ENCODE results near the gene ABLIM2. TPM values are rescaled to one million over a fixed set of nuclear protein-coding genes. Genes with fewer than 3 reads are reported as not detected.

The ABLIM2 gene
- total RNA-seq, 2 experiments from 2014 or later: 0.13 TPM; not detected in 1

DNA sequence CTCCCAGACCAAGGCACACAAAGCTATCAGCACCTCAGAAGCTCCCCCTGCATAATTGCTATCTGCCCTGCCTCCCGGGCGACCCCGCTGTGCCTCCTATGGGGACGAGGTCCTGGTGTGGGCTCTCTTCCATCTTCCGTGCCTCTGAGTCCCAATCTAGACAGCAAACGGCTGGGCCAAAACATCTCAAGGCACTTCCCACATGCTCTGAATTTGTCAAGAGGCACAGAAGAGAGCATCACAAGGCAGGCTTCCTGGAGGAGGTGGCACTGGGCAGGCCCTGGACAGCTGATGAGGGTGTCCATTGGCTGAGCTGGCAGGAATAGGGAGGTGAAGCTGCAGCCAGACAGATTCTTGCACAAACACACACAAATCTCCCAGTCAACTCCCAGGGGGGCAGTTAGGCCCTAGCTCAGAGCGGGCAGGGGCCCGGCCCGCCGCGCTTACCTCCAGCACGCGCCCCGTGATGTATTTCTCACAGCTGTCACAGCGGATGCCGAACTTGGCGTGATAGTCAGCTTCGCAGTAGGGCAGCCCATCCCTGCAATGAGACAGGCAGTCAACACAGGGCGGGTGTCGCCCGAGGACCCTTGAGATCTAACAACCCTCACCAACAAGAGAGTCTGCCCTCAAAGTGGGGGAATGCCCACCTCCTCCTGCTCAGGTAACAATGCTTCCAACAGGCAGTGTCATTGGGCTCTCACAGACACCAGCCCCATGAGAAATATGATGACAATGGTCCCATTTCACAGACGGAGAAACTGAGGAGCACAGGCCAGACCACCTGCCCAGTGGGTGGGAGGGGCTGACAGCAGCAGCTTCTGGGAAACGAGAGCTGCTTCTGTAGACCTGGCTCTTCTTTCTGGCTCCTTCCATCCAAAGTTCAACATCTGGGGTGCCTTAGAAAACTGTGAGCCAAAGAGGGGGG is 81.2 kb downstream of the ABLIM2 start:
- DNase-seq: no peak
- no peak overlapping the region for H3K27ac Mint-ChIP-seq
- H3K4me1 Mint-ChIP-seq: no peaks in the 10 kb centered on the region
- H3K9me3 Mint-ChIP-seq: no peaks in the 10 kb centered on the region
- no peaks in the 10 kb centered on the region for H3K36me3 Mint-ChIP-seq (ENCODE audit: low read depth)
- CTCF ChIA-PET: no interaction called here
- H3K27me3 Mint-ChIP-seq: no peaks in the 10 kb centered on the region
- H3K4me3 Mint-ChIP-seq: no peak overlapping the region
- POLR2A ChIA-PET: no interaction called here

DNA sequence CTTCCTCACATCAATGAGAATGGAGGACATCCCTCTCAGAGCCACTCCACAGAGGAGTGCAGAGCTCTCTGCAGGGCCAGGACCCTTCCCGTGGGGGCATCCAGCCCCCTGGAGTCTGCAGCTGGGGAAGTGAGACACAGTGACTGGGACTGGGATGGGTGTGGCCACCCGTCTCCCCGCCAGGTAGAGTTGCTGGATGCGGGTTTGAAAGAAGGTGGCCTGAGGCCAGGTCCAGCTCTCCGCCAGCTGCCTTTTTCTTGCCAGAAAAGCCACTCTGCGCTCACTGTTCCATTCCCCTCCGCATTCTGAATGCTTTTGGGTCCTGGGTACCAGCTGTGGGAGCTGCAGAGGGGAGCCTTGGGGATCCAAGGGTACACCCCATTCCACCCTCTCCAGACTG is 82.6 kb downstream of the ABLIM2 start:
- H3K27ac Mint-ChIP-seq: no peak overlapping the region
- DNase-seq: no peak
- H3K27me3 Mint-ChIP-seq: peaks cover 1% of the 10 kb centered on the region
- ChIA-PET CTCF (no interaction called here), POLR2A (no interaction called here)
- no peaks in the 10 kb centered on the region for H3K9me3 Mint-ChIP-seq
- H3K4me1 Mint-ChIP-seq: no peaks in the 10 kb centered on the region
- no peaks in the 10 kb centered on the region for H3K36me3 Mint-ChIP-seq (ENCODE audit: low read depth)
- no peak overlapping the region for H3K4me3 Mint-ChIP-seq

DNA sequence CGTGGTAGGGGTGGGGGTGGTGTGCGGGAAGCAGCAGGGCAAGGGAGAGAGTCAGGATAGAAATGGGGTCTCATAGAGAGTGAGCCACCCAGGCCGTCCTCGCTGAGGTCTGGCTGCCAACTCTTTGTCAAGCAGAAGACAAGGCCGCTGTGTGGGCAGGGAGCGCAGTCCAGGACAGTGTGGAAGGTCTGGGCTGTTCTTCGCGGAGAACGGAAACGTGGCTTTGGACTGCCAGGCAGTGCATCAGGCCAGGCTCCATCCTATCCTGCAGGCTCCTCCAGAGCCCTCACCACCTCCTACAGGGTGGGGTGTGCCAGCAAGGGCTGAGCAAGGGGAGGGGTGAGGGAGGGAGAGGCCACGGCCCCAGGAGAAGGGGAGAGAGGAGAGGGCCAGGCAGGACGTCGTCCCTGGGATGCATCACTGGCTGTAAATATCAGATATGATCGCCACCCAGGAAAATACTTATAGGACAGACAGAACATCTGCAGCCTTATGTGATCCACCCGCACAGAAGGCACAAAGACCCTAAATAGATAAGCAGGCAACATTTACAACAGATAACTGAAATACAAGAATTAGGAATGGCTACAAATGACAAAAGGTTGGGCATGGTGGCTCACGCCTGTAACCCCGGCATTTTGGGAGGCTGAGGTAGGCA is 85.3 kb downstream of the ABLIM2 start:
- Mint-ChIP-seq H3K4me3 (no peak overlapping the region), H3K27me3 (peaks cover 1% of the 10 kb centered on the region), H3K36me3 (ENCODE audit: low read depth) (no peaks in the 10 kb centered on the region), H3K27ac (no peak overlapping the region), H3K9me3 (no peaks in the 10 kb centered on the region), H3K4me1 (no peaks in the 10 kb centered on the region)
- DNase-seq: no peak
- CTCF ChIA-PET: no interaction called here
- POLR2A ChIA-PET: no interaction called here

DNA sequence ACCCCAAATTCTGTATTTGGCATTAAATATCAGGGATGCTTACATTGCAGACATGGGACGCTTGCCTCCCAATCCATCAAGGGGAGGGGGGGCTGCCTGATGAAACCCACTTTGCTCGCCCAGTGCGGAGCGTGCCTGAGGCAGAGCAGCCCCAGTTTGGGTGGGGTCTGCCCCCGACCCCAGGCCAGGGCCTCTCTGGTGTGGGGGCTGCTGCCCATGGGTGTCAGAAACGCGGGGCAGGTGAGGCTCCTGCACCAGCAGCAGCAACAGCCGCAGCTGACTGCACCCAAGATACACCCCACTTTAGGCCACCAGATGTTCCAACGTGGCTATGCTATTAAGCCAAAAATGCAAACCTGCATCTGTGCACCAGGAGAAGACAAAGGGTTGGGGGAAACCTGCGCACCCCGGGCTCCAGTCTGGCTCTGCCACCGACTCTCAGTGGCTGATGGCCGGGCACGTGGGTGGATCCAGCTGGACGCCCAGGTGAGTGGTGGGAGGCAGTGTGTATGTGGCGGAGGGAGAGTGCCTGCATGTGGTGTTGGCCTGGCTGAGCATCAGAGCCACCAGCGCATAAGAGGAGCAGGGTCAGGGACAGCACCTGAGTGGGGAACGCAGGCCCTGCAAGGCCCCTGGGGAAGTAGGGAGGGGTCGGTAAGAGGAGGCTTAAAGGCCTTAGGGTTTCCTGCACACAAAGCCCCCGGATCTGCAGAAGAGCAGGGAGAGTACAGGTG is 86.2 kb downstream of the ABLIM2 start:
- no peak for DNase-seq
- no peak overlapping the region for H3K4me3 Mint-ChIP-seq
- no peaks in the 10 kb centered on the region for H3K36me3 Mint-ChIP-seq (ENCODE audit: low read depth)
- no peaks in the 10 kb centered on the region for H3K4me1 Mint-ChIP-seq
- H3K27ac Mint-ChIP-seq: no peak overlapping the region
- ChIA-PET POLR2A (no interaction called here), CTCF (no interaction called here)
- no peaks in the 10 kb centered on the region for H3K9me3 Mint-ChIP-seq
- H3K27me3 Mint-ChIP-seq: peaks cover 1% of the 10 kb centered on the region

DNA sequence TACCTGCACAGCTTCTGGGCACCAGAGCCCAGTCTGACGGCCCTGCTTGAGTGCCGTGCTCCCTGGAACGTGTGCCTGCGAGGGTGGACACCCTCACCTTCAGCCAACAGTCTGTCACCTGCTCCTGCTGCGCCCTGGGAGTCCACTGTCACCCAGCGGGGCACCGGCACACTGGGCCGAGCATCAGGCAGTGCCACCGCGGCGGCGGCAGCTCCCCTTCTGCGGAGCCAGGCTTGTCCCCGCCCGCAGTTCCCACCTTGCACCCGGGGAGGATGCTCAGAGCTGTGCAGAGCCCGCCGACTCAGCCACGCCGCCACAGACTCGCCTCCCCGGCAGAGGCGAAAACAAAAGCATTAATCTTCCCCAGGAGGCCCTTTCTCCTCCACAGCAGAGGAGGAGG is 86.8 kb downstream of the ABLIM2 start:
- DNase-seq: no peak
- Mint-ChIP-seq H3K4me3 (no peak overlapping the region), H3K27ac (no peak overlapping the region), H3K9me3 (no peaks in the 10 kb centered on the region), H3K27me3 (peaks cover 1% of the 10 kb centered on the region), H3K4me1 (no peaks in the 10 kb centered on the region), H3K36me3 (ENCODE audit: low read depth) (no peaks in the 10 kb centered on the region)
- CTCF ChIA-PET: no interaction called here
- POLR2A ChIA-PET: no interaction called here

DNA sequence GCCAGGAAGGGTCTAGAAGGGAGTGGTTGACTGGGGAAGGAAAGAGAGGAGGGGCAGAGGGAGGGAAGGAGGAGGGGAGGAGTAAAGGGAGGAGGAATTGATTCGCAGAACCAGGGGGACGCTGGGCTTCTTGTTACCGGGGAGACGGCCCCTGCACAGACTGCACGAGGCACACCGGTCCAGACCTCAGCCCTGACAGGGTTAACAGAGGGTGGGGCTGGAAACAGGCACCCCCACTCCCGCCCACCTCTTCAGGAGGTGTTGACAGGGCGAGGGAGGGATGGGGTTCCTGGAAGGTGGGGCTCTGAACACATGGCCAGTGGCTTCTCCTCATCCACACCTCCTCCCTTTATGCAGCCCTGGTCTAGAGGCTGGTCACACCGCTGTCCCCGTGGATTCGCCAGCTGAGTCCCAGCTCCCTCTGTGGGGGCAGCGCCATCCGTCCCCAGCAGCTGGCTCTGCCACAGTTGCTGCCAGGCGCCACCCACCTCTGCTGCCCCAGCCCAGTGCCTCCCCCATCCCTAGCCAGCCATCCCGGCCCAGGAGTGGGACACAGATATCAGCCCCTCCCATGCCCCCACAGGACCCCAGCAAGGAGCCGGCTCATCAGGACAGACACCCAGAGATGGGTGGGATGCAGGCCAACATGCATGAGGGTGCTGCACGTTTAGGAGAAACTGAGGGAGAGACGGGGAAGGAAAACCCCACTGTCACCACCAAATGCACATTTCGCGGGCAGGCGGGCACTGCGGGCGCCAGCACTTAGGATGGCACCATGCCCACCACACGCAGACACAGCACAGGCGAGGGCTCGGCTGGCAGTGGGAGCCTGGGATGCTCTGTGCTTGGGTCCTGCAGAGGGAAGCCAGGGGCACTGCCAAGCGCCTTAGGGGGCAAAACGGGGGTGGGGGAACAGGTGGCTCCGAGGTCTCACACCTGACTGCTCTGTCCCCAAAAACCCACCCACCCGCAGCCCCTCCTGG is 87.6 kb downstream of the ABLIM2 start:
- Mint-ChIP-seq H3K27me3 (peaks cover 1% of the 10 kb centered on the region), H3K36me3 (ENCODE audit: low read depth) (no peaks in the 10 kb centered on the region), H3K4me1 (no peaks in the 10 kb centered on the region), H3K4me3 (no peak overlapping the region), H3K27ac (no peak overlapping the region), H3K9me3 (no peaks in the 10 kb centered on the region)
- no peak for DNase-seq
- POLR2A ChIA-PET: no interaction called here
- CTCF ChIA-PET: no interaction called here

DNA sequence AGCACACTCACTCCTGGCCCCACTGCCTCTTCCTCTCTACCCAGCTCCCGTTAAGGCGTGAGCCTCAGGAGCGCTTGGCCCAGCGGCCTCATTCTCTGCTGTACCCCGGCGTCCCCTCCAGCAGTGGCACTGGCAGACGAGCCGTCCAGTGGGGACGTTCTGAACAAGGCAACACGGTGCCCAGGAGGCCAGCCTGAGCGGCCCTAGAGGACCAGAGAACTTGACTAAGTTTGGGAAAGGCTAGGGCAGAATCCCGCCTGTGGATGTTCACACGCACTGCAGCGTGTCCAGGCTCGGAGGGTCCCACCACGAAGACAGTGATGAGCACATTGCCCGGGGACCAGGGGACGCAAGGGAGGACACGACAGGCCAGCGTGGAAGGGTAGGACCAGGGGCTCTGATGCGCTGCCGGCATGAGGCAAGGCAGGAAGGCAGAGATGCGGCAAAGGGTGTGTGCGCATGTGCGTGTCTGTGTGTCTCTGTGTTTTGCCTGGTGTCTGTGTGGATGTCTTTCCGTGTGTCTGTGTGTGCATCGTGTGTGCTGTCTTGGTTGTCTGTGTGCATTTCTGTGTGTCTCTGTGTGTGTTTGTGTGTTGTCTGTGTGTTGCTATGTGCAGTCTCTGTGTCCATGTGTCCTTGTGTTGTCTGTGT is 89.4 kb downstream of the ABLIM2 start:
- Mint-ChIP-seq H3K4me1 (no peaks in the 10 kb centered on the region), H3K4me3 (no peak overlapping the region), H3K27me3 (peaks cover 1% of the 10 kb centered on the region), H3K27ac (no peak overlapping the region), H3K9me3 (peaks cover 9% of the 10 kb centered on the region), H3K36me3 (ENCODE audit: low read depth) (peaks cover 2% of the 10 kb centered on the region)
- DNase-seq: no peak
- ChIA-PET POLR2A (no interaction called here), CTCF (no interaction called here)

DNA sequence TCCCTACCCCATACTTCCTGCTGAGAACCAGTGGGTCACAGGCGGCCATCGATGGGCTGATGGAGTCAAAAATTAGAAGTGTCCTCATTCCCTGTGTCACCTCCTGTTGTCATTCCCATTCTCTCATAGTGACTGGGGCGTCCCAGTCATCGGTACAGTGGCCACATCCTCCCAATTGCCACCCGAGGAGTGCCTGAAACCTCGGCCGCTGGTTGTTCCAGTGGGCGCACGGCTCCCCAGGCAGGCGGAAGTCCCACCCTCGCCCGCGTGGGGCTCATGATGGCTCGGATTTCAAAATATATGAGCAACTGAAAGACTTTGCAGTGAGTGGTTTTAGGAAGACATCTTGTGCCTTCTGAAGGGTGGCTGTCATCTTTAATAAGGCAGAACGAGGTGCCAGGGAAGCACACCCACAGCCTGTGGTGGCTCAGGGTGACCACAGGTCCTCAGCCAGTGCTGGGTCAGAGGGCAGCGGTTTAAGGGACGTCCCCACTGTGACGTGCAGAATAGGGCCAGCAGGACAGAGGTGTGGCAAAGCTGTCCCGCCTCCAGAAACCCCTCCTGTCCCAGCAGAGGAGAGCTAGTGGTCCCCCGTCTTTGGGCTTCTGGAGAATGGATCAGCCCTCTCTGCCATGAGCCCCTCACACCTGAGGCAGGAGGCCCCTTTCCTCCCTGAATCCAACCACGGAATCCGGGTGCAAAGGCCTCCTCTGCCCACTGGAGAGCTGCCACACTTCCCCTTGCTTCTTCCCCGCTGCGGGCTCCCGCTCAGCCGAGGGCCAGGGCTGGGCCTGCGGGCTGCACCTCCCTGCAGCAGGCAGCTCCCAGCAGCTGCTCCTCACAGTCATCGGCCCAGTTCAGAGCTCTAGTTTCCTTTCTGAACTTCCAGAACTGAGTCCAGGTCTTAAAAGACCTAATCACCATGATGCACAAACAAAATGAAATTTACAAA is 90.4 kb downstream of the ABLIM2 start:
- no peak for DNase-seq
- Mint-ChIP-seq H3K4me1 (no peaks in the 10 kb centered on the region), H3K36me3 (ENCODE audit: low read depth) (peaks cover 5% of the 10 kb centered on the region), H3K27ac (no peak overlapping the region), H3K9me3 (peaks cover 17% of the 10 kb centered on the region), H3K4me3 (no peak overlapping the region), H3K27me3 (peaks cover 1% of the 10 kb centered on the region)
- ChIA-PET POLR2A (no interaction called here), CTCF (no interaction called here)

DNA sequence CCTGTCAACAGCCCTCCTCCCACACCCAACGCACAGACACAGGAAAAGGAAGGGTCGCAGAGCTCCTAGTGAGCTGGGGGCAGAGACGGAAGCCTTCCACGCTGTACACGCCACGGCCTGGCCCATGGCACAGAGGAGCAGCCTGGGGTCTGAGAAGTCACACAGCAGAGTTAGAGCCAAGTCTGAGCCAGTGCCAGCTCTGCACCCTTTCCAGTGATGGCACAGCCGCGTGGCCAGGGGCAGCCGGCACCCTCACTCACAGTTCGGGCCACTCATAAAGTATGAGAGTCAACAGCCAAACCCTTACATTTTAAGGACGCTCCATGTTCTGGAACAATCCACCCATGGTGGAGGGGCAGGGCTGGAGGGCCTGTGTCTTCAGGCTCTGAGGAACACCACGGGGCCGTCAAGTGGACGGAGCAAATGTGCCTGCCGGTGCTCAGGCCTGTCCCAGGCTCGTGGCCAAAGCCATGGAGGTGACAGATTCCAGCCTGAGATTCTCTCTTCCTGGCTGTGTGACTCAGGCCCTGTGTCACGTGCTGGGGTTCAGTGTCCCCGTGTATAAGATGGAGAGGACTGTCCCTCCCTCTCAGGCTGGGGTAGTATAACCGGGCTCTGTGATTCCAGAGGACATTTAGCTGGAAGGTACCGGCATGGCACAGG is 91.2 kb downstream of the ABLIM2 start:
- peaks cover 1% of the 10 kb centered on the region for H3K27me3 Mint-ChIP-seq
- no peak for DNase-seq
- no peak overlapping the region for H3K4me3 Mint-ChIP-seq
- H3K9me3 Mint-ChIP-seq: peaks cover 18% of the 10 kb centered on the region
- H3K36me3 Mint-ChIP-seq (ENCODE audit: low read depth): peaks cover 5% of the 10 kb centered on the region
- ChIA-PET POLR2A (no interaction called here), CTCF (no interaction called here)
- no peak overlapping the region for H3K27ac Mint-ChIP-seq
- H3K4me1 Mint-ChIP-seq: no peaks in the 10 kb centered on the region

DNA sequence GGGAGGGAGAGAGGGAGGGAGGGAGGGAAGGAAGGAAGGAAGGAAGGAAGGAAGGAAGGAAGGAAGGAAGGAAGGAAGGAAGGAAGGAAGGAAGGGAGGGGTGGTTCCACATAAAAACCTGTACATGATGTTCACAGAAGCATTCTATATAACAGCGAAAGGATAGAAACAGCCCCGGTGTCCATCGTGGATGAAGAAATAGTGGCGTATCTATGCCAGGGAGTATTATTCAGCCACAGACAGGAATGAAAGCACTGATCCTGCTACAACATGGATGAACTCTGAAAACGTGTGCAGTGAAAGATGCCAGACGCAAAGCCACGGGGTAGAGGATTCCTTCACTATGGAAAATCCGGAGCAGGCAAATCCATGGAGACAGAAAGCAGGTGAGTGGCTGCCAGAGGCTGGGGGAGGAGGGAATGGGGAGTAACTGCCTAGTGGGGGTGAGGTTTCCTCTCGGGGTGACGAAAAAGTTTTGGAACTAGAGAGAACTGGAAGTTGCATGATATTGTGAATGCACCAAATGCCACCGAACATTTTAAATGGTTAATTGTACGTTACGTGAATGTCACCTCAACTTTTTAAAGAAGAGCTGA is 92.2 kb downstream of the ABLIM2 start:
- Mint-ChIP-seq H3K4me3 (no peak overlapping the region), H3K27ac (no peak overlapping the region), H3K27me3 (no peaks in the 10 kb centered on the region), H3K9me3 (peaks cover 18% of the 10 kb centered on the region), H3K36me3 (ENCODE audit: low read depth) (peaks cover 5% of the 10 kb centered on the region), H3K4me1 (no peaks in the 10 kb centered on the region)
- ChIA-PET POLR2A (no interaction called here), CTCF (no interaction called here)
- DNase-seq: no peak

DNA sequence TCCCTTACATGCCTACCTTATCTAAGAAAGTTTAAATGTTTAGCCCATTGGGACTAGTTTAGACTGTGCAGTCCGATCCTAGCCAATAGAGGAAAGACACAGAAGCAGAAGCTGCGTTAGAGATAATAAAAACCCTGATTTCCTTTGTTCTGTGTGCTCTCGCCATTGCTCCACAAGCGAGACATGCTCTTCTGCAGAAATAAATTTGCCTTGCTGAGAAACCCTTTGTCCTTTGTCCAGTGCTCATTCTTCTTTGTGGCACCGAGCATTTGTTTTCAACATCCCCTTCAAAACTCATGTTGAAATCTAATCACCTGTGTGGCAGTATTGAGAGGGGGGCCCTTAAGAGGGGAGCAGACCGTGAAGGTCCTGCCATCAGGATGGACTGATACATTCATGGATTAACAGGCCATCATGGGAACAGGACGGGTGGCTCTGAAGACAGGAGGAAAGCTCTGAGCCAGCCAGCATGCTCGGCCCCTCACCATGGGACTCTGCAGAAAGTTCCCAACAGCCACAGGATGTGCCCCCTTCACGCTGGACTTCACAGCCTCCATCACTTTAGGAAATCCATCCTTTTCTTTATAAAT is 94.5 kb downstream of the ABLIM2 start:
- Mint-ChIP-seq H3K4me3 (no peak overlapping the region), H3K4me1 (no peaks in the 10 kb centered on the region), H3K27me3 (no peaks in the 10 kb centered on the region), H3K27ac (no peak overlapping the region), H3K36me3 (ENCODE audit: low read depth) (peaks cover 5% of the 10 kb centered on the region), H3K9me3 (peaks cover 18% of the 10 kb centered on the region)
- ChIA-PET POLR2A (no interaction called here), CTCF (no interaction called here)
- DNase-seq: no peak

All from activated CD4-positive, alpha-beta memory T cell treated with anti-CD3 and anti-CD28 coated beads, Interleukin-2, amount 10 ng/mL, durations not matched to agents 7 days and 5 days (primary cell).